Measurements from ENCODE around the gene MEGF8.
"Not testable (repeated sequence)": the region's sequence is repeated elsewhere in the genome, so short reads cannot be mapped to it uniquely, and the experiment has no call there.

The MEGF8 gene

DNA sequence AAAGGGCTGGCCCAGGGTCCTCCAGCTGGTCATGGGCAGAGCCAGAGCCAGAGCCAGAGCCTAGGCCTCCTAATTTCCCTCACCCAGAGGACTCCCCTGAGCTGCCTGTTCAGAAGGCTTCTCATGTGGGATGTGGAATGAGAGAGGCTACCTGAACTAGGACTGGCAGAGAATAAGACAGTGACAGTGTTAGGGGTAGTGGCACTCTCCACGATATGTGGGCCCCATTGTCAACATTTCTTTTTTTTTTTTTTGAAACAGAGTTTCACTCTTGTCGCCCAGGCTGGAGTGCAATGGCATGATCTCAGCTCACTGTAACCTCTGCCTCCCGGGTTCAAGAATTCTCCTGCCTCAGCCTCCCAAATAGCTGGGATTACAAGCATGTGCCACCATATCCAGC is 5.9 kb downstream of the MEGF8 start:
- not testable (repeated sequence) for FAIRE-seq

DNA sequence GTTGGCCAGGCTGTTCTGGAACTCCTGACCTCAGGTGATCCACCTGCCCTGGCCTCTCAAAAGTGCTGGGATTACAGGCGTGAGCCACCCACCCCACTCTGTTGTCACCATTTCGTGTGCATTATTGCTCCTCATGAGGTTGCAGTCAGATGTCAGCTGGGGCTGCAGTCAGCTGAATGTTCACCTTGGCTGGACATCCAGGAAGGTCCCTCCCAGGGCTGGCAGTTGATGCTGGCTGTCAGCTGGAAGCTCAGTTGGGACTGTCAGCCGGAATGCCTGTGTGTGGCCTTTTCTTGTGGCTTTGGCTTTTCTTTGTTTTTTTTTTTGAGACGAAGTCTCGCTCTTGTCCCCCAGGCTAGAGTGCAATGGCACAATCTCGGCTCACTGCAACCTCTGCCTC is 6.6 kb downstream of the MEGF8 start:
- no peak for DNase-seq (ENCODE audit: low spot score)
- no peak for FAIRE-seq

More for the DNA sequence above, 5.9 kb downstream of the MEGF8 start:
- DNase-seq (ENCODE audit: low spot score), result not testable (repeated sequence)

DNA sequence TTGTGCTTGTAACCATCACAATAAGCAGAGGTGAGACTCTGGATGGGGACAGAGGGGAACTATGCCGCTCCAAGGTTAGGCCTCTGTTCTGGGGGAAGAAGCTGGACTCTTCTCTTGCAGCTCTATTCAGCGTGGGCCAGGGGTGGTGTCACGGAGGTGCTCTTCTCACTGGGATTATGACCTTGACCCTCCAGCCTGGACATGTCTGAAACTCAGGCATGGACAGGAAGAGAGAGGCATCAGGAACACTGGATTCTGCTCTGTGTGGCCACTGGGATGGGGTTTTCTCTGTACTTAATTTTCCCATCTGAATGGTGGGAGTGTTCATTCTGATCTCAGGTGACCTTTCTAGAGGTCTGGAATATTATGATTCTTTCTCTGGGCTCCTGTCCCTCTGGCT is 7.6 kb downstream of the MEGF8 start:
- FAIRE-seq (no peak), DNase-seq (ENCODE audit: low spot score) (no peak)

DNA sequence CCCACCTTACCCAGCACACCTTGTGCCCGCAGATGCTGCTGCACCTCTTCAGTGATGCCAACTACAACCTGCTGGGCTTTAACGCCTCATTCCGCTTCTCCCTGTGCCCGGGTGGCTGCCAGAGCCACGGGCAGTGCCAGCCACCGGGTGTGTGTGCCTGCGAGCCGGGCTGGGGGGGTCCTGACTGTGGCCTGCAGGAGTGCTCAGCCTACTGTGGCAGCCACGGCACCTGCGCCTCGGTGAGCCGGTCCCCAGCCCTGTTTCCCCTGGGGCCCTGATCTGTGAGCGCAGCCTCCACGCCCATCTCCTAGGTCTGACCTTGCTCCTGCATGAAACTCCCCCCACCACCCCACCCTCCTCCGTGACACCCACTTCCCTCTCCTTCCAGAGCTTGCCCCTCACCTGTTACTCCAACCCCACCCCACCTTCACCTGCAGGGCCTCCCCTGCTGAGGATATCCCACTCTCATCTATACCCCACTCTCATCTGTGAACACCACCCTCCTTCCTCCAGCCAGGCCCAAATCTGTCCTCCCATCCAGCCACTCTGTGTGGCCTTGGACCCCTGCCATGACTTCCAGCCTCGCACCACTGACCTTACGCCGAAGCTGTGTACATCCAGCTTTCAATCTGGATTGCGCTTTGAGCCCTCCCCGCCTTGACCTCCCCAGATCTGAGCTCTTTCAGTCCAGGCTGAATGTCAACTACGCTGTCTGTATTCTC is 8.7 kb downstream of the MEGF8 start:
- FAIRE-seq (no peak), DNase-seq (ENCODE audit: low spot score) (no peak)

DNA sequence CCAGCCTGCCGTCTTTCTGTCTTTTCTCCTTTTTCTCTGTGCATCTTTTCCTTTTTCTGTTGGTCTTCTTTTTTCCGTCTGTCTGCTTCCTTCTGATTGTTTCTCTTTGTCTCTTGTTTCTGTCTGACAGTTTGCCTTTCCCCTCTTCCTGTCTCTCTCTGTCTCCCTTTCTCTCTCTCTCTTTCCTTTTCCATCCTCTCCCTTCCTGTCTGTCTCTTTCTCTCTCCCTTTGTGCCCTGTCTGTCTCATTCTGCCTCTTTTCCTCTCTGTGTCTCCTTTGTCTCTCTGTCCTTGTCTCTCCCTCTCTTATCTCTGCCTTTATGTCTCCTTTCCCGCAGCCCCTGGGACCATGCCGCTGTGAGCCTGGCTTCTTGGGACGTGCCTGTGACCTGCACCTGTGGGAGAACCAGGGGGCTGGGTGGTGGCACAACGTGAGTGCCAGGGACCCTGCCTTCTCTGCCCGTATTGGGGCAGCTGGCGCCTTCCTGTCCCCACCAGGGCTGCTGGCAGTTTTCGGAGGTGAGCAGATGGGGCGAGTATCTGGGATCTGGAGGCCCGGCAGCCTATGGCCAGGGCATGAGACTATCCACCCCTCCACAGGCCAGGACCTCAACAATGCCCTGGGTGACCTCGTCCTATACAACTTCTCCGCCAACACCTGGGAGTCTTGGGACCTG is 9.4 kb downstream of the MEGF8 start:
- DNase-seq (ENCODE audit: low spot score), result no peak
- FAIRE-seq, result no peak

DNA sequence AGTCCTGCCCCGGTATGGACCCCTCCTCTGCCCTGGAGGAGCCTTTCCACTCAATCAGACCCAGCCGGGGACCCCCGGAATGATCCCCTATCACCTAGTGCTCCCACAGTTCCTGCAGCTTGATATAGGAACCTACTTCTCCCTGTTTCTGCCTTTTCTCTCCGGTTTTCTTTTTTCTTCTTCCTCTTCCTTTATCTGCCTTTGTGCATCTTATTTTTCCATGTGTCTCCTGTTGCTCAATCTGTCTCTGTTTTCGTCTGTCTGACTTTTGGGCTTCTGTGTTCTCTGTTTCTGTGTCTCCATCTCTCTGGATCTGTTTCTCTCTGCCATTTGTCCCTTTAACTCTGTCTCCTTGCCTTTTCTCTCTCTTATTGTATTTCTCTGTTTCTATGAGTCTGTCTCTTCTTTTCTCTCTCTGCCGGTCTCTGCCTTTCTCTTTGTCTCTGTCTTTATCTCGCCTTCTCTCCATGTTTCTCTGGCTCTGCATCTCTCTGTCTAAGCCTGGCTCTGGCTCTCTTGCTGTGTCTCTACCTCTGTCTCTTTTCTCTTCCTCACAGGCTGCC is 10.0 kb downstream of the MEGF8 start:
- DNase-seq (ENCODE audit: low spot score) (no peak), FAIRE-seq (no peak)

DNA sequence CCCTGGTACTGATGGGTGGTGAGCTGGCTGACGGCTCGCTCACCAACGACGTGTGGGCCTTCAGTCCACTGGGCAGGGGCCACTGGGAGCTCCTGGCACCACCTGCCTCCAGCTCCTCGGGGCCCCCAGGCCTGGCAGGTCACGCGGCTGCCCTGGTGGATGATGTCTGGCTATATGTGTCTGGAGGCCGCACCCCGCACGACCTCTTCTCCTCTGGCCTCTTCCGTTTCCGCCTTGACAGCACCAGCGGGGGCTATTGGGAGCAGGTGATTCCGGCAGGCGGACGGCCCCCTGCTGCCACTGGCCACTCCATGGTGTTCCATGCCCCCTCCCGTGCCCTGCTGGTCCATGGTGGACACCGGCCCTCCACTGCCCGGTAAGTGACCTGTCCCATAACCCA is 10.5 kb downstream of the MEGF8 start:
- FAIRE-seq (no peak), DNase-seq (ENCODE audit: low spot score) (no peak)

DNA sequence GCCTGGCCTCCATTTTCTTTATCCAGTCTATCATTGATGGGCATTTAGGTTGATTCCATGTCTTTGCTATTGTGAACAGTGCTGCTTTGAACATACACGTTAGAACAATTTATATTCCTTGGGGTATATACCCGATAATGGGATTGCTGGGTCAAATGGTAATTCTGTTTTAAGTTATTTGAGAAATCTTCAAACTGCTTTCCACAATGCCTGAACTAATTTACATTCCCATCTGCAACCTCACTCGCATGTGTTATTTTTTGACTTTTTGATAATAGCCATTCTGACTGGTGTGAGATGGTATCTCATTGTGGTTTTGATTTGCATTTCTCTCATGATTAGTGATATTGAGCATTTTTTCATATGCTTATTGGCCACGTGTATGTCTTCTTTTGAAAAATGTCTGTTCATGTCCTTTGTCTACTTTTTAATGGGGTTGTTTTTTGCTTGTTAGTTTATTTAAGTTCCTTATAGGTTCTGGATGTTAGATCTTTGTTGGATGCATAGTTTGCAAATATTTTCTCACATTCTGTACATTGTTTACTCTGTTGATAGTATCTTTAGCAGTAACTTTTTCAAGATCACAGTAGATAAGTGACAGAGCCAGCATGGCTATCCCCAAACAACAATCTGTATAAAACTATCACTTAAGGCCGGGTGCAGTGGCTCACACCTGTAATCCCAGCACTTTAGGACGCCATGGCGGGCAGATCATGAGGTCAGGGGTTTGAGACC is 13.9 kb downstream of the MEGF8 start:
- DNase-seq (ENCODE audit: low spot score); FAIRE-seq: not testable (repeated sequence)

DNA sequence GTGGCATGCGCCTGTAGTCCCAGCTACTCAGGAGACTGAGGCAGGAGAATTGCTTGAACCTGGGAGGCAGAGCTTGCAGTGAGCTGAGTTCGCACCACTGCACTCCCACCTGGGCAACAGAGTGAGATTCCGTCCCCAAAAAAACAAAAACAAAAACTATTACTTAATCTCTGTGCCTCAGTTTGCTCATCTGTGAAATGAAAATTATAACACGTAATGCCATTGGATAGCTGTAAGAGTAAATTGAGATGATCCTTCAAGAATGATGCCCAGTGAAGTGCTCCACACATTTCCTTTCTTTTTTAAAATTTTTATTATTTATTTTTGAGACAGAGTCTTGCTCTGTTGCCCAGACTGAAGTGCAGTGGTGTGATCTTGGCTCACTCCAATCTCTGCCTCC is 14.5 kb downstream of the MEGF8 start:
- not testable (repeated sequence) for DNase-seq (ENCODE audit: low spot score); FAIRE-seq

DNA sequence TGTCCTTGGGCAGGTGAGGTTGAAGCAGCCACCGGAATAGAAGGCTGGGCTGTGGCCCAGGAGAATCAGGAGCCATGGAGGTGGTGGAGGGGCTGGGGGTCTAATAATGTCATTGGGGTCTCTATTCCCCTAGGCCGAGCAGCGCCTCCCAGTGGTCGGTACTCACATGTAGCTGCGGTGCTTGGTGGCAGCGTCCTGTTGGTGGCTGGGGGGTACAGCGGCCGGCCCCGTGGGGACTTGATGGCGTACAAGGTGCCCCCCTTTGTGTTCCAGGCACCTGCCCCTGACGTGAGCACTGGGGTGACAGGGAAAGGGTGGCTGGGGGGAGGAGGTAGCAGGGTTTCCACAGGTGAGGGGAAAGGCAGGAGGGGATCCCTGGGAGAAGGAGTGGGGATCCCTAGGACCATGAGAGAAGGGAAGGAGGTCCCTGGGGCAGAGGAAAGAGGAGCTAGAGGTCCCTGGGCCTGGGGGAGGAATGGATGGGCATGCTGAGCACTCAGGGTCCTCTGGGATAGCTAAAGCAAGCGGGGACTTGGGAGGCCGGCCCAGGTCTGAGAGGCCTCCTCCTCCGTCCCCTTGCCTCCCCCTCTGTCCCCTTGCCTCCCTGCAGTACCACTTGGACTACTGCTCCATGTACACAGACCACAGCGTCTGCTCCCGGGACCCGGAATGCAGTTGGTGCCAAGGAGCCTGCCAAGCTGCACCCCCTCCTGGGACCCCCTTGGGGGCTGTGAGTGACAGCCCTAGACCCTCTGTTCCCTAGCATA is 18.1 kb downstream of the MEGF8 start:
- no peak for FAIRE-seq
- DNase-seq (ENCODE audit: low spot score), result no peak

DNA sequence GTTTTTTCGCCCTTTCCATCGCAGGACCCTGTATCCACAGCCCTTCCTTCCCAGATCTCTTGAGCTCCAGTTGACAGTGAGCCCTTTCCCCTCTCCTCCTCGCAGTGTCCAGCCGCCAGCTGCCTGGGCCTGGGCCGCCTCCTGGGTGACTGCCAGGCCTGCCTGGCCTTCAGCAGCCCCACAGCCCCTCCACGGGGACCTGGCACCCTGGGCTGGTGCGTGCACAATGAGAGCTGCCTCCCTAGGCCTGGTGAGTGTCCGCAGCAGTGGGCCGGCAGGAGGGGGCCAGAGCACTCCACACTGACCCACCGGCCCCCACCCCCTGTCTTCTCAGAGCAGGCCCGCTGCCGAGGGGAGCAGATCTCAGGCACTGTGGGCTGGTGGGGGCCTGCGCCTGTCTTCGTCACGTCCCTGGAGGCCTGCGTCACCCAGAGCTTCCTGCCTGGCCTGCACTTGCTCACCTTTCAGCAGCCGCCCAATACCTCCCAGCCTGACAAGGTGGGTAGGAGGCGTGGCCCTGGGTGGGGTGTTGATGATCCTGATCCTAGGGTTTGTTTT is 19.0 kb downstream of the MEGF8 start:
- DNase-seq (ENCODE audit: low spot score), result no peak
- FAIRE-seq, result no peak

DNA sequence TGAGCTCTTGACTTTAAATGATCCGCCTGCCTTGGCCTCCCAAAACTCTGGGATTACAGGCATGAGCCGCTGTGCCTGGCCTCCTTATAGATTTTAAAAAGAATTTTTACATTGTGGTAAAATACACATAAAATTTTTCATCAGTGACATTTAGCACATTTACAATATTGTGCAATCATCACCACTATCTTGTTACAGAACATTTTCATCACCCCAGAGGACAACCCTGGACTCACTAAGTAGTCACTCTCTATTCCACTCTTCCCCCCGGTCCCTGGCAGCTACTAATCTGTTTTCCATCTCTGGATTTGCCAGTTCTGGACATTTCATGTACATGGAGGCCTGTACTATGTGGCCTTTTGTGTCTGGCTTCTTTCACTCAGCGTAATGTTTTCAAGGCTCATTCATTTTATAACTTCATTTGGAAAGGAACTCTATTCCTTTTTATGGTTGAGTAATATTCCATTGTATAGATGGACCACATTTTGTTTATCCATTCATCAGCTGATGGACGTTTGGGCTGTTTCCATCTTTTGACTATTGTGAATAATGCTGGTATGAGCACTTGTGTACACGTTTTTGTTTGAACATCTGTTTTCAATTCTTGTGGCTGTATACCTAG is 19.9 kb downstream of the MEGF8 start:
- DNase-seq (ENCODE audit: low spot score) (no peak), FAIRE-seq (no peak)

DNA sequence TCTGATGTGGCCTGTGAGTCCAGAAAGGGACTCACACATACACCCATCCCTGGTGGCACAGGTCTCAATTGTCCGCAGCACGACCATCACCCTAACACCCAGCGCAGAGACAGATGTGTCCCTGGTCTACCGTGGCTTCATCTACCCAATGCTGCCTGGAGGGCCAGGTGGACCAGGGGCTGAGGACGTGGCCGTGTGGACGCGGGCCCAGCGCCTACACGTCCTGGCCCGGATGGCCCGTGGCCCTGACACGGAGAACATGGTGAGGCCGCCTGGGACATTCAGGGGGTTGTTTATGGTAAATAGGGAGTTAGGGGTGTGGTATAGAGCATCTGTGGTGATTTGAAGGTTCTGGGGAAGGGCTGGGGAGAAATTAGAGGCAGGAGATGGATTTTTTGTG is 22.8 kb downstream of the MEGF8 start:
- FAIRE-seq (no peak), DNase-seq (ENCODE audit: low spot score) (no peak)

DNA sequence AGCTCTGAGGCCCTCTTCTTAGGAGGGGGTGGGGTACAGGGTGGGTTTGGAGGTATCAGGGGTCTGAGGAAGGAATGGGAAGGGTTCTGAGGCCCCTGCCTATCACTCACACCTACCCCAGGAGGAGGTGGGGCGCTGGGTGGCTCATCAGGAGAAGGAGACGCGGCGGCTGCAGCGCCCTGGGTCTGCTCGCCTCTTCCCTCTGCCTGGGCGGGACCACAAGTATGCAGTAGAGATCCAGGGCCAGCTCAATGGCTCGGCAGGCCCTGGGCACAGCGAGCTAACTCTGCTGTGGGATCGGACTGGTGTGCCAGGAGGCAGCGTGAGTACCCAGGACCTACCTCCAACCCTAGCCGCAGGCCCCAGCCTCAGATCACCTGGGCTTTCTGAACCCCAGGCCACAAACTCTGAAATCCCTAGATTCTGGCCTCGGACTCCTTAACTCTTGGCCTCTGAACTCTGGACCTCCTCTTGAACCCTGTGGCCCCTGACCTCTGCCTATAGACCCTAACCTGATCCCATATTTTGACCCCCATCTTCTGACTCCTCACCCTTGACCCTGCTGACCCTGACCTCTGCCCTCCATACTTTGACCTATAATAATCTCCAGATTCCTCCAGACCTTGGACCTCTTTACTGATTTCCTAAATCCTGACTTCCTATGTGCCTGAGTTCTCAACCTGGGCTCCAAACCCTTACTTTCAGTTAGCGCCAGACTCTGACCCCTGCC is 24.1 kb downstream of the MEGF8 start:
- FAIRE-seq (no peak), DNase-seq (ENCODE audit: low spot score) (no peak)

DNA sequence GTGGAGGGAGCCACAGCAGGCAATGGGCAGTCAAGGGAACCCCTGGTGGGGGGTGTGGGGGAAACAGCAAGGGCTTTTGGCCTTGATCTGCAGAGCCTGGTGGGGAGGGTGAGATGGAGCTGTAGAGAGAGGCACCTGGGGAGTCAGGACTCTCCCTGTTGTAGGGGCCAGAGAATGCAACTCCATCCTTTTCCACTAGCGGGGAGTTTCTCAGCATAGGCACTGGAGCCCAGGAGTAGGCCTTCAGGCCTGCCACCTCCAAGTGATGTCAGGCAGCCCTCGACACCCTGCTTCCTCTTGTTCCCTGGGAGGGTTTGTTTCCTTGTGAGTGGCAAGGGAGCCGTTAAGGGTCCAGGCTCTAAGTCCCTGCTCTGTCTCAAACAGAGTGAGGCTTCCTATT is 25.0 kb downstream of the MEGF8 start:
- DNase-seq (ENCODE audit: low spot score), result no peak
- FAIRE-seq, result no peak

DNA sequence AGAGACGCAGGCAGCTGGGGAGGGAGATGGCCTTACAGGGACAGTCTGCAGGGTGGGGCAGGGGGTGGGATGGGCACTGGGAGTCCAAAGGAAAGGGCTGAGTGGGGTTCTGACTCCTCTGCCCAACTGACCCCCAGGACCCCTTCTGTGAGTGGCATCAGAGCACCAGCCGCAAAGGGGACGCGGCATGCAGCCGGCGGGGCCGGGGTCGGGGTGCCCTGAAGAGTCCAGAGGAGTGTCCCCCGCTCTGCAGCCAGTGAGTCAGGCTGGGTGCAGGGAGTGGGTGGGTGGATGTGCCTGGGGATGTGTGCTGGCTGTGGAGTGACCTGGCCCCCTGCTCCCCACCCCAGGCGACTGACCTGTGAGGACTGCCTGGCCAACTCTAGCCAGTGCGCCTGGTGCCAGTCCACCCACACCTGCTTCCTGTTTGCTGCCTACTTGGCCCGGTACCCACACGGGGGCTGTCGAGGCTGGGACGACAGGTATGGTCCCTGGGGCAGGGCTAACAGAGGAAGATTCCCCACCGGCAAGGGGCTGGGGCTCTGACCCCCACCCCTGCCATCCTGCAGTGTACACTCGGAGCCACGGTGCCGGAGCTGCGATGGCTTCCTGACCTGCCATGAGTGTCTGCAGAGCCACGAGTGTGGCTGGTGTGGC is 25.8 kb downstream of the MEGF8 start:
- DNase-seq (ENCODE audit: low spot score) (no peak), FAIRE-seq (no peak)

DNA sequence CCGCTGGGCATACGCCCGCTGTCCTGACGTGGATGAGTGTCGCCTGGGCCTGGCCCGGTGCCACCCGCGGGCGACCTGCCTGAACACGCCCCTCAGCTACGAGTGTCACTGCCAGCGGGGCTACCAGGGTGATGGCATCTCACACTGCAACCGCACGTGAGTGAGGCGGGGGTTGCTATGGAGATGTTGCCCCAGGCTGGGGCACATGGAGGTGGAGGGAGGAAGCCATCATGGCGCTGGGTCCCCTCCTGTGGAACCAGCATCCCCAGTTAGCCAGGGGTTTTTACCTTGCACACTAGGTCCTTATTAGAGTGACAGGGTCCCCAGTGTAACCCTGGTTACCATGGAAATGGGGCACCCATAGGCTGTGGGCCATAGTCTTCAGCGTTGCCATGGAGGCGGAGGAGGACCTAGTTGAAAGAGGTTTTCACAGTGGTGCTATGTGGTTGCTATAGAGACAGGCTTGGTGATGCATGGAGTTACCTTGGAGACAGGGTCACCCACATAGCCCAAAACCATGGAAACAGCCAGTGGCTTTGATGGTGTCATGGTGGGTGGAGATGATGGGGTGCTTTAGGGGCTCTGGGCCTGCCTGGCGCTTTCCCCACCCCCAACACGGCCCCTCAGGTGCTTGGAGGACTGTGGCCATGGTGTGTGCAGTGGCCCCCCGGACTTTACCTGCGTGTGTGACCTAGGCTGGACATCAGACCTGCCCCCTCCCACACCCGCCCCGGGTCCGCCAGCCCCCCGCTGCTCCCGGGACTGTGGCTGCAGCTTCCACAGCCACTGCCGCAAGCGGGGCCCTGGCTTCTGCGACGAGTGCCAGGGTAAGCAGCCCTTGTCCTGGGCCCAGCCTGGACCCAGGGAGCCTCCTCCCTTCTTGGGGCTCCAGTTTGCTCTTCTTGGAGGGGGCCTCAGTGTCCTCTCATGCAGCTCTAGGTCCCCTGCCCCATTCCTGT is 27.1 kb downstream of the MEGF8 start:
- no peak for FAIRE-seq

DNA sequence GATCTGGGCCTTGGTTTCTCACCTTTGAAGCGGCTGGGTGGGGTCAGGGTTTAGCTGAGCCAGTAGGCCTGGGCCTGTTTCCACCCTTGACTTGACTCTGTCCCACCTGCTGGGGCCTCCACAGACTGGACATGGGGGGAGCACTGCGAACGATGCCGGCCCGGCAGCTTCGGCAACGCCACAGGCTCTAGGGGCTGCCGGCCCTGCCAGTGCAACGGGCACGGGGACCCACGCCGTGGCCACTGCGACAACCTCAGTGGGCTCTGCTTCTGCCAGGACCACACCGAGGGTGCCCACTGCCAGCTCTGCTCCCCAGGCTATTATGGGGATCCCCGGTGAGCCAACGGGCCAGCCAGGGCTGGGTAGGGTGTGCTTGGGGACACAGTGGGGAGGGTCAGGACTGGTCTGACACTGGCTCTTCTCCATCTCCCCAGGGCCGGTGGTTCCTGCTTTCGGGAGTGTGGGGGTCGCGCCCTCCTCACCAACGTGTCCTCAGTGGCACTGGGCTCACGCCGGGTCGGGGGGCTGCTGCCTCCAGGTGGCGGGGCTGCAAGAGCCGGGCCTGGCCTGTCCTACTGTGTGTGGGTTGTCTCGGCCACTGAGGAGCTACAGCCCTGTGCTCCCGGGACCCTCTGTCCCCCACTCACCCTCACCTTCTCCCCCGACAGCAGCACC is 28.0 kb downstream of the MEGF8 start:
- DNase-seq (ENCODE audit: low spot score), result no peak
- no peak for FAIRE-seq

More for the DNA sequence above, 27.1 kb downstream of the MEGF8 start:
- no peak for DNase-seq (ENCODE audit: low spot score)
